Stomach (tissue), 9 donors: Measurements from ENCODE around the gene SLC6A11. TPM values are rescaled to one million over a fixed set of nuclear protein-coding genes. Genes with fewer than 3 reads are reported as not detected.
A peak's percentile ranks its signal among the peaks of the same experiment; 100 is the strongest.

ENCODE experiments used
- DNase-seq, 2 donors: peaks; one replicate each; pipeline versions ENCODE4 v3.0.0 to v3.0.0-alpha.2; 2013 to 2019
- H3K27ac ChIP-seq, 5 donors: fragments of 200-600 bp in 4 of 5; sonication (generic) in 4 of 5; one replicate each; pipeline ENCODE4 v1.5.1; 2013 to 2019; ENCODE audit warnings: mild to moderate bottlenecking in 1 of 5, moderate library complexity in 1 of 5
- H3K27me3 ChIP-seq, 3 donors: fragments of 200-600 bp; sonication (generic); one replicate each; pipeline ENCODE4 v1.5.1; 2017 to 2019; ENCODE audit warnings: mixed run types in 1 of 3
- H3K36me3 ChIP-seq, 4 donors: fragments of 200-600 bp; sonication (generic); 1 replicate in 3 of 4; 2 replicates in 1 of 4; pipeline ENCODE4 v1.5.1; 2016 to 2019
- H3K4me1 ChIP-seq, 4 donors: fragments of 200-600 bp; sonication (generic); one replicate each; pipeline ENCODE4 v1.5.1; 2016 to 2019
- H3K4me3 ChIP-seq, 4 donors: fragments of 200-600 bp; sonication (generic) in 3 of 4; one replicate each; pipeline ENCODE4 v1.5.1; 2016 to 2019; ENCODE audit warnings: mild to moderate bottlenecking in 1 of 4
- H3K9me3 ChIP-seq, 4 donors: fragments of 200-600 bp; sonication (generic); one replicate each; pipeline ENCODE4 v1.5.1; 2016 to 2019
- CTCF ChIP-seq, 7 experiments: fragments of 450-650 bp in 4 of 7; fragments of 200-600 bp in 3 of 7; sonication (generic) in 3 of 7; IDR thresholded peaks; one replicate each; pipeline ENCODE4 v1.5.1; 2016 to 2019; ENCODE audit warnings: antibody characterized with exemption in 7 of 7, control low read depth in 2 of 7, mild to moderate bottlenecking in 1 of 7
- EP300 ChIP-seq: sonication (generic); formaldehyde crosslinking; IDR thresholded peaks from one replicate; pipeline ENCODE4 v1.6.1; 2017; ENCODE audit warnings: antibody characterized with exemption
- POLR2A ChIP-seq, 4 donors: fragments of 450-650 bp; IDR thresholded peaks; one replicate each; pipeline ENCODE4 v1.6.1; 2016; ENCODE audit warnings: antibody characterized with exemption in 4 of 4, control low read depth in 2 of 4, mild to moderate bottlenecking in 1 of 4, moderate library complexity in 1 of 4
- POLR2AphosphoS5 ChIP-seq, 3 donors: sonication (generic); formaldehyde crosslinking; IDR thresholded peaks; one replicate each; pipeline ENCODE4 v1.6.1; 2016; ENCODE audit warnings: antibody characterized with exemption in 3 of 3
- WGBS, 5 donors: extraction: QIAGEN DNeasy Blood & Tissue Kit in 3 of 5; methylation state at CpG; one replicate each; pipeline versions ENCODE4 v1.1.5 to v1.1.7; 2013 to 2018; 5-methylcytosine and 5-hydroxymethylcytosine counted together
- intact Hi-C: fragments of 100-400 bp; cut with DNase I; formaldehyde crosslinking; loops from one replicate; pipeline ENCODE4 v1.15.1; 2023; ENCODE audit warnings: low total_unique reads
- polyA plus RNA-seq, 3 donors: library from polyadenylated mRNA; stranded (reverse); fragments of 200-250 nt; gene quantifications; one replicate each; pipeline ENCODE4 v1.2.3, GENCODE V29; 2013
- total RNA-seq, 5 donors: library from RNA; depleted of rRNA; stranded (reverse); fragments of >200 nt; gene quantifications; one replicate each; pipeline versions ENCODE4 v1.1.0 to v1.2.3, GENCODE V29; 2014 to 2016
- donor health status: healthy with polysubstance abuse.
- donor health status: Bipolar disorder and iron deficiency.
- donor health status: healthy.

Gene SLC6A11
- total and polyA plus RNA-seq, 8 donors: 0.18 to 2.0 TPM; not detected in 6

- Histone ChIP-seq H3K4me1 (no peaks in the 10 kb centered on the region), H3K27me3 (peaks cover 0 to 10% (median 5%) of the 10 kb centered on the region in 3 donors), H3K9me3 (peaks cover 0 to 3% (median under 1%) of the 10 kb centered on the region in 4 donors), H3K4me3 (no peak overlapping the region), H3K27ac (no peak overlapping the region), H3K36me3 (no peaks in the 10 kb centered on the region)
- TF ChIP-seq CTCF (IDR thresholded peaks at IDR 0.05) (no peak), POLR2AphosphoS5 (IDR thresholded peaks at IDR 0.05) (no peak), EP300 (no peak), POLR2A (IDR thresholded peaks at IDR 0.05) (no peak)
- intact Hi-C loops: no loop called here
- peak in 1 of 2 donors; percentile 12 for DNase-seq
- 59 to 78% (median 70%) methylated on average over 6 to 16 of the region's 16 CpGs for WGBS, 5 donors
Observed at GRCh38 chr3:10926811-10927521, 110.9 kb downstream of the SLC6A11 start.

GRCh38 chr3:10927551-10927950, 111.5 kb downstream of the SLC6A11 start:
- no peak for DNase-seq
- peaks cover 0 to 3% (median 0%) of the 10 kb centered on the region in 4 donors for H3K9me3 ChIP-seq
- no peaks in the 10 kb centered on the region for H3K4me1 ChIP-seq
- H3K36me3 ChIP-seq: no peaks in the 10 kb centered on the region
- no peak overlapping the region for H3K4me3 ChIP-seq
- no peak for TF ChIP-seq EP300
- TF ChIP-seq CTCF (IDR thresholded peaks at IDR 0.05): no peak
- no peak for TF ChIP-seq POLR2AphosphoS5 (IDR thresholded peaks at IDR 0.05)
- TF ChIP-seq POLR2A (IDR thresholded peaks at IDR 0.05): no peak
- H3K27ac ChIP-seq: no peak overlapping the region
- peaks cover 0 to 10% (median 5%) of the 10 kb centered on the region in 3 donors for H3K27me3 ChIP-seq
- intact Hi-C loops: no loop called here
- WGBS, 5 donors: 63 to 90% (median 68%) methylated on average over 3 to 4 of the region's 4 CpGs

GRCh38 chr3:10928407-10928960, 112.5 kb downstream of the SLC6A11 start:
- no peak overlapping the region for H3K4me3 ChIP-seq
- WGBS, 5 donors: 58 to 63% (median 60%) methylated on average over 7 to 9 of the region's 9 CpGs
- H3K9me3 ChIP-seq: peaks cover 0 to 3% (median 0%) of the 10 kb centered on the region in 4 donors
- H3K27me3 ChIP-seq: peaks cover 0 to 10% (median 5%) of the 10 kb centered on the region in 3 donors
- H3K27ac ChIP-seq: no peak overlapping the region
- H3K4me1 ChIP-seq: no peaks in the 10 kb centered on the region
- TF ChIP-seq CTCF (IDR thresholded peaks at IDR 0.05): no peak
- no peak for TF ChIP-seq POLR2A (IDR thresholded peaks at IDR 0.05)
- no peak for TF ChIP-seq POLR2AphosphoS5 (IDR thresholded peaks at IDR 0.05)
- TF ChIP-seq EP300: no peak
- intact Hi-C loops: no loop called here
- DNase-seq: no peak
- H3K36me3 ChIP-seq: no peaks in the 10 kb centered on the region

- 76 to 89% (median 88%) methylated on average over 12 to 17 of the region's 17 CpGs for WGBS, 5 donors
Observed at GRCh38 chr3:10928961-10929471, 113.0 kb downstream of the SLC6A11 start.

More at GRCh38 chr3:10928961-10929471, 113.0 kb downstream of the SLC6A11 start:
- Histone ChIP-seq H3K27ac (no peak overlapping the region), H3K9me3 (peaks cover 0 to 3% (median 0%) of the 10 kb centered on the region in 4 donors), H3K4me3 (no peak overlapping the region), H3K4me1 (no peaks in the 10 kb centered on the region), H3K27me3 (peaks cover 0 to 10% (median 5%) of the 10 kb centered on the region in 3 donors), H3K36me3 (no peaks in the 10 kb centered on the region)
- no peak for TF ChIP-seq EP300
- TF ChIP-seq POLR2A (IDR thresholded peaks at IDR 0.05): no peak
- no peak for TF ChIP-seq CTCF (IDR thresholded peaks at IDR 0.05)
- no peak for TF ChIP-seq POLR2AphosphoS5 (IDR thresholded peaks at IDR 0.05)
- intact Hi-C loops: no loop called here
- no peak for DNase-seq
